Kidney tubule cell (primary cell): Measurements from ENCODE around the gene AQP2.

ENCODE experiments used
- DNase-seq: peaks from one replicate; pipeline ENCODE4 v3.0.0-alpha.2; 2018; ENCODE audit warnings: low spot score

AQP2 gene

GRCh38 chr12:49955899-49956662 lies 5.5 kb downstream of the AQP2 start:
- no peak for DNase-seq

- peak; percentile 54 for DNase-seq
Measured at GRCh38 chr12:49956663-49957569, 6.4 kb downstream of the AQP2 start.

- DNase-seq: no peak
Measured at GRCh38 chr12:49957570-49957967, 7.0 kb downstream of the AQP2 start.

- peak; percentile 81 for DNase-seq
Measured at GRCh38 chr12:49959685-49960473, 9.3 kb downstream of the AQP2 start.

GRCh38 chr12:49960474-49961110 lies 10.1 kb downstream of the AQP2 start:
- no peak for DNase-seq

- DNase-seq: no peak
Measured at GRCh38 chr12:49961111-49961922, 10.8 kb downstream of the AQP2 start, which contains the start of gene AQP5. AQP5 (plus strand) TSS chr12:49961872; CDS start chr12:49962018, 146 bp downstream.

- DNase-seq: no peak
Measured at GRCh38 chr12:49961993-49962764, 11.6 kb downstream of the AQP2 start.

GRCh38 chr12:49962861-49963765 lies 12.6 kb downstream of the AQP2 start:
- peak; percentile 87 for DNase-seq

GRCh38 chr12:49963976-49964815 lies 13.7 kb downstream of the AQP2 start:
- no peak for DNase-seq

- DNase-seq: no peak
Measured at GRCh38 chr12:49964849-49965624, 14.5 kb downstream of the AQP2 start.

- DNase-seq: no peak
Measured at GRCh38 chr12:49965836-49966235, 15.3 kb downstream of the AQP2 start.

- no peak for DNase-seq
Measured at GRCh38 chr12:49966511-49967041, 16.0 kb downstream of the AQP2 start.

- peak; percentile 81 for DNase-seq
Measured at GRCh38 chr12:49967042-49967776, 16.7 kb downstream of the AQP2 start.

- no peak for DNase-seq
Measured at GRCh38 chr12:49967777-49968250, 17.3 kb downstream of the AQP2 start.

- DNase-seq: no peak
Measured at GRCh38 chr12:49968471-49968870, 17.9 kb downstream of the AQP2 start.

GRCh38 chr12:49969027-49969426 lies 18.5 kb downstream of the AQP2 start:
- DNase-seq: no peak
